Stimulated activated CD8-positive, alpha-beta memory T cell treated with anti-CD3 and anti-CD28 coated beads, Interleukin-15, amount 100 ng/mL, for 1 hour (primary cell): Measurements from ENCODE around the gene DOK7.

Source experiments
- DNase-seq: peaks from one replicate; pipeline ENCODE4 v3.0.0-alpha.2; 2020; ENCODE audit warnings: low read depth

DOK7 gene

GRCh38 chr4:3463556-3464348 is 646 bp downstream of the DOK7 start:
- DNase-seq: no peak

- DNase-seq: no peak
Observed at GRCh38 chr4:3464349-3464905, 1.3 kb downstream of the DOK7 start.

GRCh38 chr4:3464911-3465697 is 2.0 kb downstream of the DOK7 start:
- DNase-seq: no peak

GRCh38 chr4:3465698-3466671 is 2.9 kb downstream of the DOK7 start:
- no peak for DNase-seq

GRCh38 chr4:3466691-3467600 is 3.8 kb downstream of the DOK7 start:
- DNase-seq: no peak

- no peak for DNase-seq
Observed at GRCh38 chr4:3467601-3468031, 4.5 kb downstream of the DOK7 start.

- no peak for DNase-seq
Observed at GRCh38 chr4:3468154-3468553, 5.0 kb downstream of the DOK7 start.

- DNase-seq: no peak
Observed at GRCh38 chr4:3468804-3469203, 5.7 kb downstream of the DOK7 start.

GRCh38 chr4:3469386-3470243 is 6.5 kb downstream of the DOK7 start:
- DNase-seq: no peak

GRCh38 chr4:3470244-3471097 is 7.4 kb downstream of the DOK7 start:
- DNase-seq: no peak

- no peak for DNase-seq
Observed at GRCh38 chr4:3471098-3471760, 8.1 kb downstream of the DOK7 start.

- DNase-seq: no peak
Observed at GRCh38 chr4:3471886-3472285, 8.8 kb downstream of the DOK7 start.

- no peak for DNase-seq
Observed at GRCh38 chr4:3472411-3473141, 9.5 kb downstream of the DOK7 start.

- no peak for DNase-seq
Observed at GRCh38 chr4:3473181-3473950, 10.3 kb downstream of the DOK7 start.

GRCh38 chr4:3473996-3474765 is 11.1 kb downstream of the DOK7 start:
- DNase-seq: no peak
